A673 (cell line): Measurements from ENCODE around the gene ACOT8. TPM values are rescaled to one million over a fixed set of nuclear protein-coding genes. Genes with fewer than 3 reads are reported as not detected.
A peak's percentile ranks its signal among the peaks of the same experiment; 100 is the strongest.

Source experiments
- BruUV-seq: library from RNA; stranded (reverse); fragments of 400-500 nt; replicated peaks from 2 replicates; lab custom pipeline; 2021; lab: Mats Ljungman, UMichigan
- CTCF ChIA-PET: fragments of 300-600 bp; sonication (Branson Sonifier 250); formaldehyde crosslinking; loops from one replicate; lab custom pipeline; 2022; ENCODE audit warnings: antibody characterized with exemption; lab: Charles Lee
- POLR2A ChIA-PET: fragments of 300-600 bp; sonication (Branson Sonifier 250); formaldehyde crosslinking; loops from one replicate; lab custom pipeline; 2022; ENCODE audit warnings: antibody characterized with exemption; ENCODE audit not compliant: low non-redundant PET; lab: Charles Lee
- DNase-seq: peaks from one replicate; pipeline ENCODE4 v3.0.0-alpha.2; 2015; ENCODE audit warnings: low spot score
- H3K27ac ChIP-seq: fragments of 200-600 bp; sonication (generic); 2 replicates; pipeline ENCODE4 v1.5.1; 2016; ENCODE audit warnings: mixed run types, low read depth, mild to moderate bottlenecking, mixed read lengths, antibody characterized with exemption, low read length; ENCODE audit not compliant: poor library complexity, severe bottlenecking
- H3K27me3 ChIP-seq: fragments of 200-600 bp; sonication (generic); replicated peaks from 2 replicates; pipeline ENCODE4 v1.6.1; 2017; ENCODE audit warnings: mixed run types, low read depth, mild to moderate bottlenecking, mixed read lengths, antibody characterized with exemption, low read length; ENCODE audit not compliant: insufficient read depth, poor library complexity
- H3K36me3 ChIP-seq: fragments of 200-600 bp; sonication (generic); 2 replicates; pipeline ENCODE4 v1.6.1; 2016; ENCODE audit warnings: mixed run types, mild to moderate bottlenecking, mixed read lengths, antibody characterized with exemption, low read length; ENCODE audit not compliant: insufficient read depth, poor library complexity, severe bottlenecking
- H3K4me1 ChIP-seq: fragments of 200-600 bp; sonication (generic); 2 replicates; pipeline ENCODE4 v1.6.1; 2017; ENCODE audit warnings: mixed run types, mild to moderate bottlenecking, mixed read lengths, antibody characterized with exemption, low read length; ENCODE audit not compliant: insufficient read depth, poor library complexity, severe bottlenecking
- H3K4me3 ChIP-seq: fragments of 200-600 bp; sonication (generic); 2 replicates; pipeline ENCODE4 v1.5.1; 2016; ENCODE audit warnings: low read depth, mixed run types, mild to moderate bottlenecking, mixed read lengths, low read length; ENCODE audit not compliant: poor library complexity, severe bottlenecking
- H3K9me3 ChIP-seq: fragments of 200-600 bp; sonication (generic); 2 replicates; pipeline ENCODE4 v1.6.1; 2016; ENCODE audit warnings: mixed run types, low read depth, mild to moderate bottlenecking, mixed read lengths, antibody characterized with exemption, low read length; ENCODE audit not compliant: poor library complexity, severe bottlenecking
- CTCF ChIP-seq: fragments of 300-800, 200-600 bp; sonication (generic); conservative IDR thresholded peaks from 2 replicates; pipeline ENCODE4 v1.5.1; 2017; ENCODE audit warnings: low read depth, mild to moderate bottlenecking, antibody characterized with exemption, low read length, moderate library complexity, mixed read lengths
- EZH2 ChIP-seq: fragments of 200-600 bp; sonication (generic); IDR thresholded peaks from 2 replicates; pipeline ENCODE4 v1.6.1; 2017; ENCODE audit warnings: borderline replicate concordance, low read depth, mild to moderate bottlenecking, mixed read lengths, antibody characterized with exemption, low read length; ENCODE audit not compliant: poor library complexity, severe bottlenecking
- intact Hi-C: fragments of 100-400 bp; cut with micrococcal nuclease; formaldehyde crosslinking; loops from one replicate; pipeline ENCODE4 v1.10.0; 2022; ENCODE audit not compliant: unreplicated experiment
- total RNA-seq: library from RNA; stranded (reverse); gene quantifications from 2 replicates; pipeline ENCODE4 v1.2.3, GENCODE V29; 2021

ACOT8 gene
- total RNA-seq, 1 experiment from 2014 or later: 16.9 TPM

- BruUV-seq: no TSS peak
- no peak for DNase-seq
- H3K27me3 ChIP-seq: no peaks in the 10 kb centered on the region
- no peak overlapping the region for H3K27ac ChIP-seq
- CTCF ChIA-PET: no interaction called here
- H3K36me3 ChIP-seq: no peaks in the 10 kb centered on the region
- POLR2A ChIA-PET: no interaction called here
- intact Hi-C loops: no loop called here
- no peak overlapping the region for H3K4me3 ChIP-seq
- no peaks in the 10 kb centered on the region for H3K4me1 ChIP-seq
- TF ChIP-seq CTCF (no peak), EZH2 (no peak)
- no peaks in the 10 kb centered on the region for H3K9me3 ChIP-seq
Measured at GRCh38 chr20:45826381-45827019, 30.7 kb downstream of the ACOT8 start.

- TF ChIP-seq EZH2 (no peak), CTCF (peak; percentile 67)
- Histone ChIP-seq H3K4me1 (no peaks in the 10 kb centered on the region), H3K27ac (no peak overlapping the region), H3K9me3 (no peaks in the 10 kb centered on the region), H3K27me3 (no peaks in the 10 kb centered on the region), H3K36me3 (no peaks in the 10 kb centered on the region), H3K4me3 (no peak overlapping the region)
- BruUV-seq: no TSS peak
- ChIA-PET POLR2A (no interaction called here), CTCF (no interaction called here)
- intact Hi-C loops: loop anchor here (5.0 kb wide), 1 partner anchor 133 kb away; no protein-coding TSS in a partner anchor
- DNase-seq: peak; percentile 60
Measured at GRCh38 chr20:45823949-45824835, 33.0 kb downstream of the ACOT8 start.

GRCh38 chr20:45822857-45823256 lies 34.3 kb downstream of the ACOT8 start:
- H3K27me3 ChIP-seq: no peaks in the 10 kb centered on the region
- no peaks in the 10 kb centered on the region for H3K36me3 ChIP-seq
- DNase-seq: peak; percentile 30
- ChIA-PET CTCF (no interaction called here), POLR2A (no interaction called here)
- no peaks in the 10 kb centered on the region for H3K4me1 ChIP-seq
- peak overlapping the region; percentile 21 for H3K4me3 ChIP-seq
- H3K27ac ChIP-seq: no peak overlapping the region
- TF ChIP-seq EZH2: no peak
- TF ChIP-seq CTCF: no peak
- no peaks in the 10 kb centered on the region for H3K9me3 ChIP-seq
- intact Hi-C loops: loop anchor here (5.0 kb wide), 1 partner anchor 134 kb away; no protein-coding TSS in a partner anchor
- no TSS peak for BruUV-seq
